Stimulated activated CD4-positive, alpha-beta T cell treated with anti-CD3 and anti-CD28 coated beads, Interleukin-4, amount 100 ng/mL, for 24 hours (primary cell): ENCODE results near the gene KCNJ4.

Experiments
- DNase-seq: peaks from one replicate; pipeline ENCODE4 v3.0.0-alpha.2; 2020

KCNJ4 gene

GRCh38 chr22:38451404-38451803, 3.6 kb downstream of the KCNJ4 start:
- DNase-seq = no peak

DNA sequence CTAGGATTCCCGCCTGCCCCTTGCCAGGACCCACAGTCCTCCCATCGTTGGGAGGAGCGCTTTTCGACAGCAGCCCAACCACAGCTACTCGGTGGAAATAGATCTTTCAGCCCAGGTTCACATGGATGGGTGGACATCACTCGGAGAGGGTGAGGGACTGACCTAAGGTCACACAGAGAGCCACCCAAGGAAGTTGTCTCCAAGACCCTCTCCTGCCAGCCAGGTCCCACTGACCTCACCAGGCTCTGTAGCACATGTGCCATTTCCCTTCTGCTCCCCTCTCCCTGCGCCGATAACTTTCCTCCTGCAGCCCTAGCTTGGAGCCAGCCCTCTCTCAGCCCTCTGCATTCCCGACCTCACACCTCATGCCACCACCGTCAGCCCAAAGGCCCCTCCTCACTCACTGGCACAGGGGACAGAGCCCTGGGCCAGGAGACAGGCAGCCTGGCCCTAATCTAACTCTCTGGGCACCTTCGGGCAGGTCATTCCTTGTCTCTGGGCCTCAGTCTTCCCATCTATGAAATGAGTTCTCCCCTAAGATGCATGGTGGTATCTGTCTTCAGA, 4.7 kb downstream of the KCNJ4 start:
- no peak for DNase-seq

GRCh38 chr22:38449776-38450175, 5.2 kb downstream of the KCNJ4 start:
- DNase-seq = no peak

DNA sequence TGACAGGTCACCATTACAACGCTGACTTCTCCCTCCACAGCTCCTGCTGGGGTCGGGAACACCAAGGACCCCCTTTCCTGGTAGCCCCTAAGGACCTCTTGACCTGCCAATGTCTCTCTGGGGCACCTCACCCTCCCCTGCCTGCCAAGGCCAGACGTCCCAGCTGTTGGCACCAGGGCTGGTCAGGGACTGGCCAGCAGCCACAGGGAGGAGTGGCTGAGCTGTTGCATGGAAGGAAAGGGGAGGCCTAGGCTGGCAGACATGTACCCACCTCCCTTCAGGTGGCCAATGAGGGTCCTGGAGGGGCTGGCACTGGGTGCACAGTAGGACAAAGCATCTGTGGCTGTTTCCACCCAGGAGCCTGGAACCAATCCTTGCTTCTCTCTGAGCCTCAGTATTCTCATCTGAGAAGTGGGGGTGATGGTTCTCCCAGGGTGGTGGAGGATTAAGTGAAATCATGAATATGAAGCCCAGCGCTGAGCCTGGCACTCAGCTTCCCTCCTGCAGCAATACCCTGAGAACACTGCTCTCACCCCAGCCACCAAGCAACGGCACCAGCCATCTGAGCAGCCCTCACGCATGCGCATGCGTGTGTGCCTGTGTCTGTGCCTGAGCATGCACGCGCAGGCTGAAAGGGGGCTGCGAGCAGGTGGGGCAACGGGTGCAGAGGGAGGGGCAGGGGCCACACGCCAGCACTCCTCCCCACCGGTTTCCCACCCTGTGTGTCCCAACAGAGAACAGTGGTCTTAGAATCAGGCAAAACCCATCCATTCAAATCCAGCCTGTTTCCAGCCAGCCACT, 5.9 kb downstream of the KCNJ4 start:
- no peak for DNase-seq

DNA sequence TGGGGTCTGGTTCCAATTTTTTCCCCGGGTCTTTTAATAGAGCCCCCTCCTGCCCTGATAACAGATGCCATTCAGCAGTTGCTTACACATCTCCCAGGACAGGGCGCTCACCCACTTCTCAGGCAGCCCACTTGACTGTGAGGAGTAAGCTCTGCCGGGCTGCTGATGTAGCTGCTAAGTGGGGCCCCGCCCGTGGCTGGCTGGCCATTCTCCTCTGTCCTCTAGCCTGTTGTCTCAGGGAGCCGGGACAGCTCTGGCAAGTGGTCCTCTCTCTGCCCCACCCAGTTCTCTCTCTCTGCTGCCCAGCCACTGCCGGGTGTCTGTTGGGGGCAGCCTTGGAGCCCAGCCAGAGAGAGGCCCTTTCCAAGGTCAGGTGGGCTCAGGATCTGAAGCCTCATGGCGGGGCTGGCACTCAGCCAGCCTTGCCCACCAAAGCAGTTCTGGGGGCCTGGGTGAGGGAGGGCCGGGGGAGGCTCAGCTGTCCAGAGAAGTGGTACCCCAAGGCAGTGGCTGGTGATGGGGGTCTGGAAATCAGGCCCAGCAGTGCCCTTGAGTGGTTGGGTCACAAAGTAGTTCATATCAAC, 8.9 kb downstream of the KCNJ4 start:
- no peak for DNase-seq

GRCh38 chr22:38444783-38445182, 10.2 kb downstream of the KCNJ4 start:
- no peak for DNase-seq

- DNase-seq = no peak
Observed at GRCh38 chr22:38443628-38444521, 11.1 kb downstream of the KCNJ4 start.

DNA sequence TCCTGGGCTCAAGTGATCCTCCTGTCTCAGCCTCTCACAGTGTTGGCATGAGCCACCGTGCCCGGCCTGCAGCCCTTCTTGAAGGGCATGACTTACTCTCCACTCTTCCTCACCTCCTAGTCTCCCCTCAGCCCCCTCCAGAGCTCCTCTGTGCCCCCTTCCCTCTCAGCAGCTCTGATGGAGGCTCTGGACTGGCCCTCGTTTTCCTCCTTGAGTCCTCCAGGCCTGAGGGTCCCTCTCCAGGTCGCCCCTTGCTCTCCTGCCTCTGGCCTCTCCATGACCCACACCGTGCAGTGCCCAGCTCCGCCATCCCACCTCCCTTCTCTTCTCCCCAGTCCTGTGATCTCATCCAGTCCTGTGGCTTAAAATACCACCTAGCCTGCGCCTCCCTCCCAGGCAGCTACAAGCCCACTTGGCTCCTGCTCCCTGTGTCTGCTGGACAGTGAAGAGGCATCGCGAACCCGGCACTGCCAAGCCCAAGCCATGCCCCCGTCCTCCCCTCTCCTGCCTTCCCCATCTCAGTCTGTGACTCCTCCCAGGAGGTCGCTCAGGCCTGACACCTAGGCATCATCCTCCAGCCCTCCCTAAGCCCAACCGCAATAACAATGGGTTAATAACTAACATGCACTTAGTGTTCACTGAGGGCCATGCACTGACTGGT, 11.9 kb downstream of the KCNJ4 start:
- DNase-seq = no peak

DNA sequence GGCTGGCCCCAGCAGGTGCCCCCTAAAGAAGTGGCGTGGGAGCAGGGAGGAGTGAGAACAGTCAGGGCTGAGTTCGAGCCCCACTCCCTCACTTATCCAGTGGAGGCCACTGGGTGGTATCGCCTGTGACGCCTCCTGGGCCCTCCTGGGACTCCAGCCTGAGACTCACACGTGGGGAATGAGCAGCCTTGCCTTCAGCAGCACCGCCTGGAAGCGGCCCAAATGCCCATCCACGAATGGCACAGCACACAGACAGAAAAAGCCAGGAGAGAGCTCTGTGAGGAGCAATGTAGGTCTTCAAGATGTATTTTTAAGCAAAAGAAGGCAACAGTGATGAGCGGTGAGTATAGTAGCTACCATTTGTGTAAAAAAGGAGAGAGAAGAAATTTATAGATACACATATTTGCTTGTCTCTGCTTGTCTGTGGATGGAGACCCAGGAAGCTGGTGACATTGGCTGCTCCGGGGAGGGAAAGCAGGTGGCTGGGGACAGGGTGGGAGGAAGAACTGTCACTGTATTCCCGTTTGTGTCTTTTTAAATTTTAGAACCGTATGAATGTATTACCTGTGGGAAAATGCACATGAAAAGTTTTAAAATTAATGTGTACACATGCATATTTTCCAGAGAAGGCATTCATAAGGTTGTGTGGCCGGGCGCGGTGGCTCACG, 13.2 kb downstream of the KCNJ4 start:
- DNase-seq = no peak

DNA sequence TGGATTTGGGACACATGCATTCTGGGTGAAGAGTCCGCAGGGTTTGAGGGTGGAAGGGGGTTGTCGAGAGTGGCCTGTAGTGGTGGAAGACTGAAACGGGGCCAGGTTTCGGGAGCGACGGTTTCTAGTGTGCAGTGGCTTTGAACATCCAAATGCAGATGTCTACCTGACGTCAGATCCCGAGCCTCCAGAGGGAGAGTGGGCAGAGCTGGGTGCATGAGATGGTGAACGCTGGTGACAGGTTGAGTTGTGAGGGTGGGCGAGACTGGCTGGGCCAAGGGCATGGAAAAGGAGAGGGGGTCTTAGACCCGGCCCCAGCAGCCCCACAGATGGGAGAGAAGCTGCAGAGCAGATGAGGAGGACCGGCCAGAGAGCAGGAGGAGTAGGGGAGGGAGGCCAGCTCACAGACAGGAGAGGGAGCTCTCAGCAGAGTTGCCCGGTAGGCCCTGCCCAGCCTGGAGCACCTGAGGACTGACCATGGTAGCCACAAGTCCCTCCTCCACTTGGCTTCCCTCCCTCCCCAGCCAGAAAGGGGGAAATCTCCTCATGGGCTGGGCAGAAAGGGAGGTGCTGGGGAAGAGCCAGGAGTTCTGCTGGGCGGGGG, 14.2 kb downstream of the KCNJ4 start:
- no peak for DNase-seq

DNA sequence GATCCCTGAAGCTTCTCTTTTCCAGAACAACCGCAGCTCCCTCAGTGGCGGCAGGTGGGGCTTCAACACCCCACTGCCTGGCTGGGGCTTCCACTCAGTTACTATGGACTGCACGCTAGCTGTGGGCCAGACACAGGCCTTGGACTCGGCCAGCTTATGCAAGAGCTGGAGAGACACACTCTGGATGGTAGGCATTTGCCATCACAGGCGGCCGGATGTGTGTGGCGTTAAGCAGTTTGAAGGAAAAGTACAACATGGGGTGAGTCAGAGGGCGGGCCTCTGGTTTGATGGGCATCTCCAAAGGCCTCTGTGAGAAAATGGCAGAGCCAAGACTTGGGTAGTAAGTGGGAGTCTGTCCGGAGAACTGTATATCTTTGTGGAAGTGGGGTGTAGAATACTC, 17.6 kb downstream of the KCNJ4 start:
- no peak for DNase-seq

DNA sequence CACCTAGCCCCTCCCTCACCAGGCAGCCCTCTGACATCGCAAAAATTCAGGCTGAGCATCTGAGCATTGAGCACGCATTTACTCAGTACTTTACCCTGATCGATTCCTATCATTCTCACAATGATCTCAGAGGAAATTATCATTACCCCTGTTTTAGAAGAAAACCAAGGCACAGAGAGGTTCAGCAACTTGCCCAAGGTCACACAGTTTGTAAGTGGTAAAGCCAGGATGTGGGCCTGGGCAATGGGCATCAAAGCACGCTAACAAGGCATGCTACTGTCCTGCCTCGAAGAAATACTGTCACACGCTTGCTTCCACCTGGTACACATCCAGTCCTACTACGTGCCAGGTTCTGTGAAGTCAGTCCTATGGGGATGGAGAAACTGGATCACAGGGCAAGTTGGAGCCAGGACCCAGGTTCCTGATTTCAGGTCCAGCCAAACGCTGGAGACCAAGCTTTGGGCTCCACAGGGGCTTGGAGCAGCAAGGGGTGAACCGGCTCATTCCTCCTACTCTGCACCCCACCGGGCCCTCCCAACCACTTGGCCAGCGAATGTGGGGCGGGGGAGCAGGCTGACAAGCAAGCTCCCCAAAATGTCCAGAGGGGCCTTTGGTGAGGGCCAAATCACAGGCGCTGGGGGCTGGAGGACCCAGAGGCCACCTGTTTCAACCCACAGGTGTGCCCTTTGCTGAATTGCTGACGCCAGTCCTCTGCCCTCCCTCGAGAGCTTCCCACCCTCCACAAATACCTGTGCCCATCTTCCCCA, 18.2 kb downstream of the KCNJ4 start:
- DNase-seq = no peak

GRCh38 chr22:38435965-38436364, 19.0 kb downstream of the KCNJ4 start:
- DNase-seq = no peak

- no peak for DNase-seq
Observed at GRCh38 chr22:38435010-38435409, 20.0 kb downstream of the KCNJ4 start.

- no peak for DNase-seq
Observed at GRCh38 chr22:38433871-38434270, 21.1 kb downstream of the KCNJ4 start.

GRCh38 chr22:38432264-38432663, 22.7 kb downstream of the KCNJ4 start:
- no peak for DNase-seq

DNA sequence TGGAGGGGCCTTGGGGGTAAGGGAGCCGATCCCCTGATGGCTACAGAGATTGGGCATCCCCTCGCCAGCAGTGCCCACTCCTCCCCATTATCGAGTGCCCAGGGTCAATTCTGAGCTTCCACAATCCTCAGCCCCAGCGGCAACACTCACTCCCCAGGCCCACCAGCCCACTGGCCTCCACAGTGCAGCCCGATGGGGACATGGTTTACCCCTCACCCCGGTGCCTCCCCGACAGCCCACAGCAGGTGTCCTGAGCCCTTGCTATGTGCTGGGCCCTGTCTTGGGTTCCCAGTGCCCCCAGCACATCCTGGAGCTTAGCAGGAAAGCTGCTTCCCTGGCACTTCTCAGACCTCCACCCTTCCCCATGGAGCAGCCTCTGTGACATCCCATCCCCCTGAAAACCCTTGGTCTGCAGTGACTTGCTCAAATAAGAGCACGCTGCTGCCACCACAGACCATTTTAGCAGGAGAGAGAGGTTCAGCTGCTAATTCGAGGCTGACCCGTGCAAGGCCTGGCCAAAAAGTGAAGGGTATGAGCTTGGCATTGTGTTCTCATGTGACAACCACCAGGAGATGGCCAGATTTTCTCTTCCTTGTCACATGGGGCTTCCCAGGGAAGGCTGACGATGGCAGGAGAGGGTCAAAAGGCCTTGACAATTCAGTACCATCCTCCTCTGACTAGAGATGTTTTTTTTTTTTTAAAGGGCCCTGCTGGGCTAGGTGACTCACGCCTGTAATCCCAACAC, 23.6 kb downstream of the KCNJ4 start:
- no peak for DNase-seq

DNA sequence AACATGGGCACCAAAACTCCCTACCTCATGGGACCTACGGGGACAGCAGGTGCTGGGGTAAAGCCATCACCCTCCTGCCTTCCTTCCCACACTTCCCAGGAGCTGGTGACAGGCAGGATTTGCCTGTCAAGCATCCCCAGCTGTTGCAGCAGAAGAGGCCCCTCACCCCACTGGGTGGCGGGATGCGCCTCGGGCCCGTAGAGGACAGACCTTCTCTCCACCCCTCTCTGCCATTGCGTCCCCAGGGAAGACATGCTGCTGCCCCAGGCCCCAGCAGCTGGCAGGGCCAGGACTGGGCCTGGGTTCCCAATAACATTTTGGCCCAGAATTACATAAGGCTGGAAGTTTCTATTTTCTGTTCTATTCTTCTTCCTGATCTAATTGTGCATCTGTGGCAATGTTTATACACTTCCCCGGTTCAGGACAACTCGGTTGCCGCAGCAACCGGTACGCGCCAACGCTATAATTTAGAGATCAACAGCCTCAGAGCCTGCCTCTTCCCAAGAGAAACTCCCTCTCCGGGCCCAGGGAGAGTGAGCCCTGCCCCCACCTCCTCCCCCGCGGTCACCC, 25.4 kb downstream of the KCNJ4 start:
- DNase-seq = no peak

DNA sequence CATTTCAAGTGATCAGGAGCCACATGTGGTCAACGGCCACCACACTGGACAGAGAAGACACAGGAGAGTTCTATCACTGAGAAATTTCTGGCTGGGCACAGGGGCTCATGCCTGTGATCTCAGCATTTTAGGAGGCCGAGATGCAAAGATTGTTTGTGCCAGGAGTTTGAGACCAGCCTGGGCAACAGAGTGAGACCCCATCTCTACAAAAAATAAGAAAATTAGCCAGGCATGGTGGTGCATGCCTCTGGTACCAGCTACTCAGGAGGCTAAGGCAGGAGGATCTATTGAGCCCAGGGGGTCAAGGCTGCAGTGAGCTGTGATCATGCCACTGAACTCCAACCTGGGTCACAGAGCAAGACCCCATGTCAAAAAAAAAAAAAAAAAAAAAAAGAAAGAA, 26.3 kb downstream of the KCNJ4 start:
- no peak for DNase-seq

DNA sequence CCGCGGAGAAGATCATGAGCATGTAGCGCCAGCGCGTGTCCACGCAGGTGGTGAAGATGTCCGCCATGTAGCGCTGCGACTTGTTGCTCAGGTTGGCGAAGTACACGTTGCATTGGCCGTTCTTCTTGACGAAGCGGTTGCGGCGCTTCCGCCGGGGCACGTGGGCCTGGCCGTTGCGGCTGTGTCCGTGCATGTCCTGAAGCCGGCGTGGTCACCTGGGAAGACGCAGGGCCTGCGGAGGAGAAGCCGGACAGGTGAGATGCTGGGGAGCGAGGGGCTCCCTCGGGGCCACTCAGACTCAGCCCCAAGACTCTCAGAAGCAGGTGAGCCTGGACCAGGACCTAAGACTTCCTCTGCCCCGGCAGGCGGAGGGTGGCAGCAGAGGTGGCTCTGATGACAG, 27.1 kb downstream of the KCNJ4 start:
- no peak for DNase-seq
